AML-193 (cell line): ENCODE results near the gene RRP7A.
"Not testable (repeated sequence)": the region's sequence is repeated elsewhere in the genome, so short reads cannot be mapped to it uniquely, and the experiment has no call there.

Experiments
- DNase-seq, 2 experiments: peaks; one replicate each; lab custom pipeline; 2025; lab: John Stamatoyannopoulos, UW

The RRP7A gene

DNA sequence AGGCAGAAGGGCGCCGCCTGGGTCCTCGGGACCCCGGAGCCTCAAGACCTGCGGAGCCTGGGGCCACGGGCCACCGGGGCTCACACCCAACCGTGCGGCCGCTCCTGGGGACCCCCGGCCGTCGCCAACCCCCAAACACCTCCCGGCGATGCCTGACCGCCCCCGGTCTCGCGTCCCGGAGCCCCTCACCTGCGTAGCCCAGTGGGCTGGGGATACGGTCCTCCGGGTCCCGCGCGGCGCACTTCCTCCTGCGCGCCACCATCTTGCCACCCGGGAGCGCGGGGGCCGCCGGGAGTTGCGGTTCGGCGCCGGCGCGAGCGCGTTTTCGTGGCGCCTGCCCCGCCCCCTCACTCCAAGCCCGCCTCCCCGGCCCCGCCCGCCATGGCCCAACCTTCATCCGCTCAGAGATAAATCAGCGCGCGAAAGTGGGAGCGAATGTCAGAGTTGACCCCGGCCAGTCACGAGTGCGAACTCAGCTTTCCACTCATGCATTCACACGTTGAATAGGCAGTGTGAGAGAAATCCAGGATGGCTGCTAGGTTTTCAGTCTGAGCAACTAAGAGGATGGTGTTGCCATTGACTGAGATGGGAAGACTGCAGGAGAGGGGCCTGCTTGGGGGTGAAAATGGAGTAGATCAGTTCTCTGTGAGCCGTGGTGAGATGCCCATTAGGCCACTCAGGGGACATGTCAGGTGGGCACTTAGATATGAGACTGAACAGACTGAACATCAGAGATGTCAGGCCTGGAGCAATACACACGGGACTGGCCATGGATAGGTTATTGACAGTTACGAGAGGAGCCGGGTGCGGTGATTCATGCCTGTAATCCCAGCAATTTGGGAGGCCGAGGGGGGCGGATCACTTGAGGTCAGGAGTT lies at the start of gene RRP7A:
Gene RRP7A (minus strand): TSS at position 272 of the 877 bp plus-strand sequence. CDS start 10 bp downstream, at position 262.
- DNase-seq, result peak; percentile 43 to 53

GRCh38 chr22:42567950-42568349 lies 48.4 kb upstream of the RRP7A start:
- not testable (repeated sequence) for DNase-seq

DNA sequence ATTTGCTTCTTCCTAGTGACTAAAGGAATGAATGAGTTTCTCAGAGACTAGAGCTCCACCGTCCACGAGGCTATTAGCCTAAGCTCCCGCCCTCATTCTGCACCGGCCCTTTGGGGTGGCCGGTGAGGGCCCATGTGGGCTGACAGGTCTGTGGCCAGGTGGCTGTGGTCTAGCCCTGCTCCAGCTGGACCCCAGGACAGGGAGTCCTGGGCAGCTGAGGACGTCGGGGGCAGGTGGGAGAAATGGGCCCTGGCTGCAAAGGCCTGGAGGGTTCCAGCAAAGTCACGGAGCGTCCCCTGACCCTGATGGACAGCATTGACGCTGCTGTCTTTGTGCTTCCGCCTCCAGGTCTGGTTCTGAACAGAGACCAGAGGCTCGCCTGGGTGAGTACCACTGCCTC lies 46.4 kb upstream of the RRP7A start:
- DNase-seq, result no peak

- no peak for DNase-seq
Observed at GRCh38 chr22:42564699-42565098, 45.1 kb upstream of the RRP7A start.

- not testable (repeated sequence) for DNase-seq
Observed at GRCh38 chr22:42563943-42564342, 44.3 kb upstream of the RRP7A start.

DNA sequence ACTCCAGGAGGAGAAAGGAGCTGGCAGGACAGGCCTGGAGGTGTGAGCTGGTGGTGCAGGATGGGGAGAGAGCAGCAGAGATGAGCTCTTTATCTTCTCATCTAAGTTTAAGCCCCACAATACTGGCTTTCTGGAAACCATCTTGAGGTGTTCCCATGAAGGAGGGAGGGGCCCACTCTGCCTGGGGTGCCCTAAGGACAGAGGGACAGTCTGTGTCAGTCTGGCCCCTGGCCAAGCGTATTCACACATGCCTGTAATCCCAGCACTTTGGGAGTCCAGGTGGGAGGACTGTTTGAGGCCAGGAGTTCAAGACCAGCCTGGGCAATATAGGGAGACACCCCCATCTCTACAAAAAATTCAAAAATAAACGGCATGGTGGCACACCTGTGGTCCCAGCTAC lies 43.1 kb upstream of the RRP7A start:
- no peak for DNase-seq

DNA sequence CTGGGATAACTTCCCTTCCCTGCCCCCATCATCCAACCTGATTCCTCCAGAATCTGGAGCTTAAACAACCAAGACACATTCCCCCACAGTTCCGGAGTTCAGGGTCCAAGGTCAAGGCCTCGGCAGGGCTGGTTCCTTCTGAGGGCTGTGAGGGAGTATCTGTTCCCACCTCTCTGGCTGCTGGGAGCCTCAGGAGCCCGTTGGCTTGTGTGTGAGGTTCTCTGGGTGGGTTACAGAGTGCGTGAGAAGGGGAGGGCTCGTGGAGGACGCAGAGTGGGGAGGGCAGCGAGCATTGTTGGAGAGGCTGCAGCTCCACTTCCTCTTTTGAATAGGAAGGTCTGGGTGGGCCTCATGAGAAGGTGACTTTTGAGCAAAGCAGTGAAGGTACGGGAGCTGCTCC lies 42.7 kb upstream of the RRP7A start:
- no peak for DNase-seq

DNA sequence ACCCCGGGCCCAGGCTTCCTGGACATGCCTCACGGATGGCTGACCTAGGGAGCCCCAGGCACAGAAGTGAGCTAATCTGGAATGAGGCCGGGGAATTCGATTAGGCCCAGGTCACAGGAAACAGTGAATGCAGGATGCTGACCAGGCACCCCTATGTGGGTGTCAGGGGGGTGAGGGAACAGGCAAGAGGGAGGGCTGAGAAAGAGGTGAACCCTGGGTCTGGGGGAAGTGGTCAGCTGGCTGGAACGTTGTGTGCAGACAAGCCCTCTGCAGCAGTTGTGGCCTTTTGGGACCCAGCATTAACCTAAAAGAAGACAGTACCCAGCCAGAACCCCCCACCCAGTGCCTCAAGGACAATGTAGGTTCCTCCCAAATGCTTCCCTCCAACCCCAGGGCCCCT lies 42.3 kb upstream of the RRP7A start:
- DNase-seq, result no peak

DNA sequence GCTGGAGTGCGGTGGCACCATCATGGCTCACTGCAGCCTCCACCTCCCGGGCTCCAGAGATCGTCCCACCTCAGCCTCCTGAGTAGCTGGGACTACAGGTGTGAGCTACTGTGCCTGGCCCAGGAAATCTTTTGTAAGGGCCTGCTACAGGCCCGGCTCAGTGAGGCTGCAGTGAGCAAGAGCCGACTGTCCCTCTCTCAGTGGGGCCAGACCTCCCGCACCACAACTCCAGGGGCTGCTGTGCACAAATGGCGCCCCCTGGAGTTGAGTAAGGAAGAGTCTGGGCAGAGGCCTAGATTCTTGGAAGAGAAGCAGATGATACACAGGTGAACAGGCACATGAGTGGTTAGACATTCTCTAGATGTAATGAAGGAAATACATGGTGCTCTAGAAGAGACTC lies 41.2 kb upstream of the RRP7A start:
- DNase-seq, result peak; percentile 16 to 23

- no peak for DNase-seq
Observed at GRCh38 chr22:42560381-42560780, 40.8 kb upstream of the RRP7A start.

DNA sequence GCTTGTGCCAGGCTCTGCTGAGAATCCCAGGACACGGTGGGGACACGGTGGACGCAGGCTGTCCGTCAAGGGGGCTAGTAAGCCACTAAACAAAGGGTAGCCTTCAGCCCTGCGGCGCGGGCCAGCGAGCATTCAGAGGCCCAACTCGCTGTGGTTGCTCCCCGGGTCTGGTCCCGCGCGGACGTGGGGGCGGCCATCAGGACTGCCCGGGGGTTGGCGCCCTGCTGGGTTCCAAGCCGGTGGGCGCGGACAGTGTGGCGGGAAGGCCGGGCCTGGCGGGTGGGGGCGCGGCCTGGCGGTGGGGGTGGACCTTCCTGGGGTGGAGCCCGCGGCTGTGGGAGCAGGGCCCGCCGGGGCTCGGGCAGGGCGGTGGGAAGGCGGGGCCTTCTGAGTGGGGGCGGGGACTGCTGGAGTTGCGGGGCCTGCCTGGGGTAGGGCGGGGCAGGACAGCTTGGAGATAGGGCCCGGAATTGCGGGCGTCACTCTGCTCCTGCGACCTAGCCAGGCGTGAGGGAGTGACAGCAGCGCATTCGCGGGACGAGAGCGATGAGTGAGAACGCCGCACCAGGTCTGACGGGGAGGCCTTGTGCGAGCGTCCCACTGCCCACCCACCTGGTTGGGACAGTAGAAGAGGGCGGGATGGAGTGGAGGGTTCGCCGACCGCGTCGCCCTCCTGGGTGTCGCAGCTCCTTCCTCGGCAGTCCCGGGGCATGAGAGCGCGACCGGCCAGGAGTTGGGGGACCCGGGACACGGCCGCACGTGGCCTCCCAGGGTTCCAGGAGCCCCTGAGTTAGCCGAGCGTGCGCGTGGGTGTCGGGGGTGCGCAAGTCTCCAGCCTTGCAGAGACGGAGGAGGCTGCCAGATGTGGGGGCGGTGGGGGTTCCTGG lies 34.1 kb upstream of the RRP7A start, which contains the start of gene SERHL2:
Gene SERHL2 (plus strand): TSS at position 482 of the 887 bp plus-strand sequence. CDS start 65 bp downstream, at position 547.
- DNase-seq, result peak in 1 of 2 experiments; percentile 18

DNA sequence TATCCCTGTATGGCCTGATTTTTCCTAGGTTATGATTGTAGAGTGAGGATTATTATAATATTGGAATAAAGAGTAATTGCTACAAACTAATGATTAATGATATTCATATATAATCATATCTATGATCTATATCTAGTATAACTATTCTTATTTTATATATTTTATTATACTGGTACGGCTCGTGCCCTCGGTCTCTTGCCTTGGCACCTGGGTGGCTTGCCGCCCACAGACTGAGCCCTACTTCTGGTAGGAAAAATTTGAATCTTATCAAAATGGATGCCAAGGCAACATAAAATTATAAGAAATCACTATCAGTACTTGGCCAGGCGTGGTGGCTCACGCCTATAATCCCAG lies 32.7 kb upstream of the RRP7A start:
- not testable (repeated sequence) for DNase-seq

GRCh38 chr22:42549331-42550060 lies 29.9 kb upstream of the RRP7A start:
- no peak for DNase-seq

DNA sequence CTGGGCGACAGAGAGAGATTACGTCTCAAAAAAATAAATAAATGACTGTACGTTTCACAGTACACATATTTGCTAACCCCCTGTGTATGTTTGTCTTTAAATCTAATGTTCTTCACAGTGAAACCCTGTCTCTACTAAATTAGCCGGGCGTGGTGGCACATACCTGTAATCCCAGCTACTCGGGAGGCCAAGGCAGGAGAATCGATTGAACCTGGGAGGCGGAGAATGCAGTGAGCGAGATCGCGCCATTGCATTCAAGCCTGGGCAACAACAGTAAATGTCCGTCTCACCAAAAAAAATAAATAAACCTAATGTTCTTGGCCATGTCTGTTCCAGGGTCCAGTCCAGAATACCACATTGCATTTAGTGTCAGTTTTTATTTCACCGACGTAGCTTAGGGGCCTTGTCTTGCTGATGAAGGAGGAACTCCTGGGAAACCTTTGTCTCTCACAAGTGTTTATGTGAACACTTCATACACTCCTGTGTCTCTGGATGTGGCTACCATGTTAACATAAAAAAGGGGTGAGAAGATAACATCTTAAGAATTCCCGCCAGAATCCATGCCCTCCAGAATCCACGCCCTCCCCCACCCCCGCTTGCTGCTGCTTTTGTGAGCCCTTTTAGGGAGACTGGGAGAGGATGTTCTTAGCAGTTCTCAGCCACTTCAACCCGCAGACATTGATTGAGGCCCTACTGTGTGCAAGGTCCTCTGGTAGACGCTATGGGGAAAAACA lies 29.2 kb upstream of the RRP7A start:
- DNase-seq, result no peak

DNA sequence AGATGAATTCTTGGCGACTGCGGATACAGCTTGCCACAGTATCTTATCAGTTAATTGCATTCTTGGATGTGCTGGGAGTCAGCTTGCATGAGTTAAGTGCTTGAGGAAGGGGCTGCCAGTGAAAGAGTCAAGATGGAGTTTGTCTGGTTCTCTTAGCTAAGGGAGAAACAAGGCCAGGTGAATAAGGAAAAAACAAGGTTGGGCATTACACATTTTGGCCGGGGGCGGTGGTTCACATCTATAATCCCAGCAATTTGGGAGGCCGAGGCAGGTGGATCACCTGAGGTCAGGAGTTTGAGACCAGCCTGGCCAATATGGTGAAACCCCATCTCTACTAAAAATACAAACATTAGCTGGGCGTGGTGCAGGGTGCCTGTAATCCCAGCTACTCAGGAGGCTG lies 28.5 kb upstream of the RRP7A start:
- DNase-seq, result not testable (repeated sequence)

- DNase-seq, result no peak
Observed at GRCh38 chr22:42547562-42547961, 28.0 kb upstream of the RRP7A start.

DNA sequence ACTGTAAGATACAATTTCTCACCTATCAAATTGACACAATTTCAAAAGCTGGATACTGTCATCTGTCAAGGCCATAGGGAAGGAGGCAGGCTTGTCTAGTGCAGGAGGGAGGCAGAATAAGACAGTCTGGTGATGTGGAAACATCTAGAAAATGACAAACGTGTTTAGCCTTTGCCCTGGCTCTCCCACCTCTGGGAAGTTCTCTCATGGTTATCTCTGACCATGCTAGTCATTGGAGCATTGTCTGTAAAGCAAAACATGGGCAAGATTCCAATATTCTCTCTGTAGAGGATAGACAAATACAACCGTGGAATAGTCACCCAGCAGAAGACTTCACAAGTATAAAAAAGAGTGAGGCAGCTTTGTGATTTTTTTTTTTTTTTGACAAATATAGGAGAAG lies 25.1 kb upstream of the RRP7A start:
- no peak for DNase-seq

- DNase-seq, result not testable (repeated sequence)
Observed at GRCh38 chr22:42539236-42539771, 19.7 kb upstream of the RRP7A start.

DNA sequence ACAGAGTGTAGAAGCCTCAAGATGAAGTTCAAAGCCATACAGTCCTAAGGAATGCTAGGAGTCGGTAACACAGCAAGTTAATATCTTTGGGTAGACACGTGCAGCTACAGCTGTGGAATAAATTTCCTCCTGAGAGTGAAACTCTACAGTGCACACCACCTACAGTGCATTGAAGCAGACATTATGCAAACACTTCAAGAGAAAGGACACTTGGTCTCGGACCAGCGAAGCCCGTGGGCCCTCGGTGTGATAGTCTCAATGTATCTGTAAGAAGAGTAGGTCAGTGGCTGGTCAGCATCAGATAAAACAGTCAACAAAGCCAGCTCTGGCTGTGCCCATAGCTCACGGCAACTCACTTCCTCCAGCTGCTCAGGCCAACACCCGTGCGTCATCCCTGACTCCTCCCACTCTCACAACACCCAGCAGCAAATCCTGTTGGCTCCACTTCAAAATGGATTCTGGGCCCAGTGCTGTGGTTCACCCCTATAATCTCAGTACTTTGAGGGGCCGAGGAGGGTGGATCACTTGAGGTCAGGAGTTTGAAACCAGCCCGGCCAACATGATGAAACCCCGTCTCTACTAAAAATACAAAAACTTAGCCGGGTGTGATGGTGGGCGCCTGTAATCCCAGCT lies 17.7 kb upstream of the RRP7A start:
- DNase-seq, result not testable (repeated sequence)

DNA sequence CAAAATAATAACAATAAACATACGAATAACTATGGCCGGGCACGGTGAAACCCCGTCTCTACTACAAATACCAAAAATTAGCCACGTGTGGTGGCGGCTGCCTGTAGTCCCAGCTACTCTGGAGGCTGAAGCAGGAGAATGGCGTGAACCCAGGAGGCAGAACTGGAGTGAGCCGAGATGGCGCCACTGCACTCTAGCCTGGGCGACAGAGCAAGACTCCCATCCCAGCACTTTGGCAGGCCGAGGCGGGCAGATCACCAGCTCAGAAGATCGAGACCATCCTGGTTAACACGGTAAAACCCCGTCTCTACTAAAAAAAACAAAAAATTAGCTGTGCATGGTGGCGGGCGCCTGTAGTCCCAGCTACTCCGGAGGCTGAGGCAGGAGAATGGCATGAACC lies 17.0 kb upstream of the RRP7A start:
- not testable (repeated sequence) for DNase-seq

DNA sequence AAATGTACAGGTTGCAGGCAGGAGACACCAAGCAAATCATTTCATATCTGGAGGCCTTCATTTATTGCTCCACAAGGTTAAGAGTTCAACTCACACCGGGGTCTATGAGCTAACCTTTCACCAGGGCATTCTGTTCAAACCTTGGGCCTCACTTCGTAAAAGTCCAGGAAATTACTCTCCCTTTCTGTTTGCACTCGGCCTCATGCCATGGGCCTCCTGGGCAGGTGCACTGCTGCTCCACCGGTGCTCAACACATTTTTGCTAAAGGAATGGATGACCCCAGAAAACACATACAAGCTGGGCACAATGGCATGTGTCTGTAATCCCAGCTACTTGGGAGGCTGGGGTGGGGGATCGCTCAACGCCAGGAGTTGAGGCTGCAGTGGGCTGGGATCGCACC lies 16.6 kb upstream of the RRP7A start:
- DNase-seq, result no peak
